Tibial nerve (tissue), 4 donors: ENCODE results near the gene PTPRM.

ENCODE experiments used
- EP300 ChIP-seq, 2 donors: sonication (generic); formaldehyde crosslinking; IDR thresholded peaks; one replicate each; pipeline ENCODE4 v1.6.1; 2017; ENCODE audit warnings: antibody characterized with exemption in 2 of 2, mild to moderate bottlenecking in 1 of 2
- TF ChIP-seq, protein P1 (sequence below), 5 experiments: fragments of 200-600 bp in 3 of 5; fragments of 450-650 bp in 2 of 5; sonication (generic) in 3 of 5; IDR thresholded peaks; one replicate each; pipeline ENCODE4 v1.5.1; 2016 to 2019; ENCODE audit warnings: antibody characterized with exemption in 5 of 5, mild to moderate bottlenecking in 3 of 5, moderate library complexity in 2 of 5

DNA sequence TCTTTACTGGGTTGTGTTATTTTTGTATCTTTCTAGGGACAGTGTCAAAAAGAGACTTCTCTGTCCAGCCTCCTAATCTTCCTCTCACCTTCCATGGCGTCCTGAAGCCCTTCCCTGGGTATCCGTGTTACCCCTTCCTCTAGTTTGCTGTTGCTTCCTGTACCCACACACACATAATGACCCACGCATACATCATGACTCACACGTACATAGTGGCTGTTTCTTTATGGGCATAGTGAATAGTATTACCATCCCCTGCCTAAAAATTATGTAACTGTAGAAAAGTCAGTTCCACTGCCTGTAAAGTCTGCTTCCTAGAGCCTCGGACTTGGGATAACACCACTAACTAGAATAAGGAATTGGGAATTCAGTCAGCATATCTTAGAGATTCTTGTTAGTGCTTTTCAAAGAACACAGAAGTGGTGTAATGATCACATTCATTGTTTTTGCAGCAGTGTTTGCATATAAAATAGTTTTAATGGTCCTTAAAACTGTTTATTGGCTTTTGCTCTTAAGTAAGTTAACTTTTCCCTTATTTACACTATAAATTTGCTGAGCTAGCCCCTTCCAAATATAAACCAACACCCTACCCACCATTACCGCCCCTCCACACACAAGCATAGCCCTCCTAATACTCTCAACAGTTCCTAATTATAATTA is 733.8 kb downstream of the PTPRM start:
- TF ChIP-seq, protein P1, sequence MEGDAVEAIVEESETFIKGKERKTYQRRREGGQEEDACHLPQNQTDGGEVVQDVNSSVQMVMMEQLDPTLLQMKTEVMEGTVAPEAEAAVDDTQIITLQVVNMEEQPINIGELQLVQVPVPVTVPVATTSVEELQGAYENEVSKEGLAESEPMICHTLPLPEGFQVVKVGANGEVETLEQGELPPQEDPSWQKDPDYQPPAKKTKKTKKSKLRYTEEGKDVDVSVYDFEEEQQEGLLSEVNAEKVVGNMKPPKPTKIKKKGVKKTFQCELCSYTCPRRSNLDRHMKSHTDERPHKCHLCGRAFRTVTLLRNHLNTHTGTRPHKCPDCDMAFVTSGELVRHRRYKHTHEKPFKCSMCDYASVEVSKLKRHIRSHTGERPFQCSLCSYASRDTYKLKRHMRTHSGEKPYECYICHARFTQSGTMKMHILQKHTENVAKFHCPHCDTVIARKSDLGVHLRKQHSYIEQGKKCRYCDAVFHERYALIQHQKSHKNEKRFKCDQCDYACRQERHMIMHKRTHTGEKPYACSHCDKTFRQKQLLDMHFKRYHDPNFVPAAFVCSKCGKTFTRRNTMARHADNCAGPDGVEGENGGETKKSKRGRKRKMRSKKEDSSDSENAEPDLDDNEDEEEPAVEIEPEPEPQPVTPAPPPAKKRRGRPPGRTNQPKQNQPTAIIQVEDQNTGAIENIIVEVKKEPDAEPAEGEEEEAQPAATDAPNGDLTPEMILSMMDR (IDR thresholded peaks at IDR 0.05): no peak
- TF ChIP-seq EP300 (IDR thresholded peaks at IDR 0.05): no peak
